HepG2 (cell line): ENCODE results near the gene ABCA4. TPM values are rescaled to one million over a fixed set of nuclear protein-coding genes. Genes with fewer than 3 reads are reported as not detected.

ENCODE experiments used
- ATAC-seq: fragments of 200-7000 bp; cut with Tn5 transposase; 3 replicates; pipeline ENCODE4 v1.9.1; 2020; ENCODE audit warnings: mild to moderate bottlenecking, moderate library complexity
- BruUV-seq: library from RNA; stranded (reverse); fragments of 400-500 nt; replicated peaks from 2 replicates; lab custom pipeline; 2021; lab: Mats Ljungman, UMichigan
- CTCF ChIA-PET: fragments of 300-600 bp; formaldehyde crosslinking; extraction: SDS; loops from one replicate; lab custom pipeline; 2021; ENCODE audit warnings: low total read pairs, inconsistent platforms, low intra/inter-chr PET ratio; lab: Yijun Ruan, JAX
- POLR2A ChIA-PET: fragments of 350-600 bp; sonication (Branson Sonifier 250); formaldehyde crosslinking; loops from one replicate; lab custom pipeline; 2020; ENCODE audit warnings: antibody characterized with exemption, inconsistent platforms; lab: Yijun Ruan, JAX
- DNase-seq: peaks from one replicate; pipeline ENCODE4 v3.0.0-alpha.2; 2015; ENCODE audit warnings: low spot score
- FAIRE-seq: peaks from 3 replicates; lab custom pipeline; 2011; peaks lifted over from hg19 to GRCh38; lab: Jason Lieb, UNC
- H2AFZ ChIP-seq: one replicate; pipeline ENCODE4 v1.6.1; 2011; ENCODE audit warnings: low read length, inconsistent platforms
- H3K27ac ChIP-seq: fragments of 300-600 bp; 3 replicates; pipeline ENCODE4 v1.8.0; 2011; ENCODE audit warnings: mixed run types, mild to moderate bottlenecking, mixed read lengths, low read length, inconsistent platforms; ENCODE audit not compliant: insufficient read depth; ENCODE audit errors: extremely low read length
- H3K27me3 ChIP-seq, 2 experiments: fragments of 200-600 bp in 1 of 2; 2 replicates in 1 of 2; 3 replicates in 1 of 2; pipeline versions ENCODE4 v1.6.0 to v1.8.0; 2011; ENCODE audit warnings: low read length in 2 of 2, mild to moderate bottlenecking in 2 of 2, moderate library complexity in 2 of 2, inconsistent platforms in 1 of 2; ENCODE audit not compliant: insufficient read depth in 2 of 2, control insufficient read depth in 1 of 2
- H3K36me3 ChIP-seq, 2 experiments: fragments of 200-600 bp in 1 of 2; replicated peaks in 1 of 2; 2 replicates in 1 of 2; 3 replicates in 1 of 2; pipeline versions ENCODE4 v1.5.1 to v1.8.0; 2011; ENCODE audit warnings: low read length in 2 of 2, inconsistent platforms in 1 of 2; ENCODE audit not compliant: insufficient read depth in 2 of 2, control insufficient read depth in 1 of 2
- H3K4me1 ChIP-seq: 2 replicates; pipeline ENCODE4 v1.5.1; 2012; ENCODE audit warnings: low read length, inconsistent platforms; ENCODE audit not compliant: insufficient read depth
- H3K4me2 ChIP-seq: 2 replicates; pipeline ENCODE4 v1.6.0; 2011; ENCODE audit warnings: low read depth, low read length, inconsistent platforms
- H3K4me3 ChIP-seq, 3 experiments: fragments of 200-600 bp in 1 of 3; sonication (generic), shearing (Covaris generic) in 1 of 3; replicated peaks in 1 of 3; 2 replicates each; pipeline ENCODE4 v1.5.1; 2011 to 2016; ENCODE audit warnings: low read length in 3 of 3, inconsistent platforms in 2 of 3, low read depth in 2 of 3, mild to moderate bottlenecking in 2 of 3, control low read depth in 1 of 3, mixed read lengths in 1 of 3; ENCODE audit not compliant: insufficient read depth in 1 of 3
- H3K79me2 ChIP-seq: one replicate; pipeline ENCODE4 v1.6.1; 2011; ENCODE audit warnings: low read length, inconsistent platforms; ENCODE audit not compliant: insufficient read depth
- H3K9ac ChIP-seq: 2 replicates; pipeline ENCODE4 v1.6.0; 2011; ENCODE audit warnings: mild to moderate bottlenecking, low read depth, low read length, inconsistent platforms; ENCODE audit not compliant: insufficient read depth
- H3K9me3 ChIP-seq: 2 replicates; pipeline ENCODE4 v1.5.1; 2012; ENCODE audit warnings: mild to moderate bottlenecking, low read length
- H4K20me1 ChIP-seq: 2 replicates; pipeline ENCODE4 v1.6.0; 2011; ENCODE audit warnings: inconsistent platforms, mild to moderate bottlenecking, low read length, moderate library complexity; ENCODE audit not compliant: insufficient read depth
- CHCHD3 ChIP-seq: sonication (generic); formaldehyde crosslinking; IDR thresholded peaks from 2 replicates; pipeline ENCODE4 v1.8.0; 2022; ENCODE audit warnings: mild to moderate bottlenecking, missing genetic modification reagents, moderate library complexity
- NFKB2 ChIP-seq: sonication (generic); formaldehyde crosslinking; IDR thresholded peaks from 2 replicates; pipeline ENCODE4 v1.4.0; 2020; ENCODE audit warnings: missing genetic modification reagents, borderline replicate concordance
- NR2C2 ChIP-seq: sonication (generic); formaldehyde crosslinking; IDR thresholded peaks from 2 replicates; pipeline ENCODE4 v1.4.0; 2020; ENCODE audit warnings: missing genetic modification reagents, mild to moderate bottlenecking, moderate library complexity, borderline replicate concordance
- PHB2 ChIP-seq: fragments of 450-650 bp; IDR thresholded peaks from 2 replicates; pipeline ENCODE4 v1.6.1; 2018; ENCODE audit not compliant: partially characterized antibody
- ZNF441 ChIP-seq: sonication (generic); formaldehyde crosslinking; IDR thresholded peaks from 2 replicates; pipeline ENCODE4 v1.7.0; 2021; ENCODE audit warnings: missing genetic modification reagents, borderline replicate concordance
- WGBS: methylation state at CpG from one replicate; pipeline ENCODE4 v1.1.6; 2017; ENCODE audit warnings: low lambda C conversion rate; 5-methylcytosine and 5-hydroxymethylcytosine counted together
- in situ Hi-C: cut with HindIII; loops from 2 replicates; pipeline ENCODE4 v1.10.0; 2017; ENCODE audit warnings: low pct_unique_long_range_greater_than_20kb; ENCODE audit not compliant: extremely low pct_ligation_motif_present
- intact Hi-C: fragments of 100-400 bp; cut with micrococcal nuclease; formaldehyde crosslinking; loops from one replicate; pipeline ENCODE4 v1.10.0; 2022; ENCODE audit not compliant: unreplicated experiment
- polyA plus RNA-seq, 8 experiments: library from polyadenylated mRNA; depleted of rRNA in 3 of 8; stranded (reverse) in 7 of 8; unstranded in 1 of 8; fragments of >200 nt; fragmentation: Illumina TruSeq in 4 of 8; extraction: Trizol in 4 of 8; gene quantifications; 2 replicates each; pipeline versions ENCODE4 v1.2.1 to v1.2.3, GENCODE V29; 2011 to 2016; ENCODE audit warnings: low read depth in 4 of 8, missing spikeins in 1 of 8, mixed read lengths in 1 of 8; ENCODE audit not compliant: insufficient read depth in 1 of 8
- total RNA-seq, 5 experiments: library from RNA; depleted of rRNA; stranded (reverse); fragments of >200 nt; fragmentation: Illumina TruSeq; extraction: Trizol; gene quantifications; 2 replicates each; pipeline ENCODE4 v1.2.3, GENCODE V29; 2016; ENCODE audit warnings: low read depth in 1 of 5
- TF ChIP-seq, protein P1 (sequence below): sonication (generic); formaldehyde crosslinking; IDR thresholded peaks from 2 replicates; pipeline ENCODE4 v1.9.0; 2022; ENCODE audit warnings: missing genetic modification reagents, mild to moderate bottlenecking, borderline replicate concordance
- TF ChIP-seq, protein P2 (sequence below), 2 experiments: fragments of 450-650 bp in 1 of 2; sonication (generic) in 1 of 2; formaldehyde crosslinking; IDR thresholded peaks; 2 replicates each; pipeline versions ENCODE4 v1.5.0 to v1.8.0; 2020 to 2022; ENCODE audit warnings: mild to moderate bottlenecking in 1 of 2, missing genetic modification reagents in 1 of 2
- TF ChIP-seq, protein P3 (sequence below): sonication (generic); formaldehyde crosslinking; IDR thresholded peaks from 2 replicates; pipeline ENCODE4 v1.8.1; 2023; ENCODE audit warnings: mild to moderate bottlenecking, missing genetic modification reagents
- TF ChIP-seq, protein P4 (sequence below), 2 experiments: IDR thresholded peaks; 2 replicates each; pipeline ENCODE4 v1.6.1; 2011 to 2012; ENCODE audit warnings: low read length in 2 of 2, borderline replicate concordance in 1 of 2, low read depth in 1 of 2, mild to moderate bottlenecking in 1 of 2, moderate library complexity in 1 of 2

The ABCA4 gene
- total and polyA plus RNA-seq, 2 of the 13 experiments (the other 11 are each of a cell fraction or from before 2014, with no cell fraction given): 0.24 to 0.67 TPM

DNA sequence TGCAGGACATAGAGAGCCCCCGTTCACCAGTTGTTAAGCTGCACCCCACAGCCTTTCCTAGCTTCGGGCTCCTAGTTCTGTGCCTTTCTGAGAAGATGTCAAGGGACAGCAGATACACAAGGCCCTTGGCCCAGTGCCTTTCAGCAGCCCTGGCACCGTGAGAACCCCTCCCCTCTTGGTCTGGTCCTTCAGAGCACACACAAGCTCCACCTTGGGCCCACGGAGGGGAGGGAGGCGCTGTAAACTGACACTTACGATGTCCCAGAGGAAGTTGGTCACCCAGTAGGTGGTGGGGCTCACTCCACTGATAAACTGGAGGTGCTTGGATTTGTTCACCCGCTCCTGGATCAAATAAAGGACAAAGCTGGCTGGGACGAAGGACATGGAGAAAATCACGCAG is 101.6 kb downstream of the ABCA4 start:
- H3K4me2 ChIP-seq: no peak overlapping the region
- TF ChIP-seq, protein P1, sequence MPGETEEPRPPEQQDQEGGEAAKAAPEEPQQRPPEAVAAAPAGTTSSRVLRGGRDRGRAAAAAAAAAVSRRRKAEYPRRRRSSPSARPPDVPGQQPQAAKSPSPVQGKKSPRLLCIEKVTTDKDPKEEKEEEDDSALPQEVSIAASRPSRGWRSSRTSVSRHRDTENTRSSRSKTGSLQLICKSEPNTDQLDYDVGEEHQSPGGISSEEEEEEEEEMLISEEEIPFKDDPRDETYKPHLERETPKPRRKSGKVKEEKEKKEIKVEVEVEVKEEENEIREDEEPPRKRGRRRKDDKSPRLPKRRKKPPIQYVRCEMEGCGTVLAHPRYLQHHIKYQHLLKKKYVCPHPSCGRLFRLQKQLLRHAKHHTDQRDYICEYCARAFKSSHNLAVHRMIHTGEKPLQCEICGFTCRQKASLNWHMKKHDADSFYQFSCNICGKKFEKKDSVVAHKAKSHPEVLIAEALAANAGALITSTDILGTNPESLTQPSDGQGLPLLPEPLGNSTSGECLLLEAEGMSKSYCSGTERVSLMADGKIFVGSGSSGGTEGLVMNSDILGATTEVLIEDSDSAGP (CRISPR knock-in tag): no peak
- TF ChIP-seq NFKB2 (CRISPR knock-in tag) (no peak), PHB2 (no peak), NR2C2 (no peak), CHCHD3 (CRISPR knock-in tag) (no peak), ZNF441 (CRISPR knock-in tag) (no peak)
- TF ChIP-seq, protein P2, sequence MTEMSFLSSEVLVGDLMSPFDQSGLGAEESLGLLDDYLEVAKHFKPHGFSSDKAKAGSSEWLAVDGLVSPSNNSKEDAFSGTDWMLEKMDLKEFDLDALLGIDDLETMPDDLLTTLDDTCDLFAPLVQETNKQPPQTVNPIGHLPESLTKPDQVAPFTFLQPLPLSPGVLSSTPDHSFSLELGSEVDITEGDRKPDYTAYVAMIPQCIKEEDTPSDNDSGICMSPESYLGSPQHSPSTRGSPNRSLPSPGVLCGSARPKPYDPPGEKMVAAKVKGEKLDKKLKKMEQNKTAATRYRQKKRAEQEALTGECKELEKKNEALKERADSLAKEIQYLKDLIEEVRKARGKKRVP (CRISPR knock-in tag; IDR thresholded peaks at IDR 0.05): no peak
- TF ChIP-seq, protein P3, sequence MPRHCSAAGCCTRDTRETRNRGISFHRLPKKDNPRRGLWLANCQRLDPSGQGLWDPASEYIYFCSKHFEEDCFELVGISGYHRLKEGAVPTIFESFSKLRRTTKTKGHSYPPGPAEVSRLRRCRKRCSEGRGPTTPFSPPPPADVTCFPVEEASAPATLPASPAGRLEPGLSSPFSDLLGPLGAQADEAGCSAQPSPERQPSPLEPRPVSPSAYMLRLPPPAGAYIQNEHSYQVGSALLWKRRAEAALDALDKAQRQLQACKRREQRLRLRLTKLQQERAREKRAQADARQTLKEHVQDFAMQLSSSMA (CRISPR knock-in tag): no peak
- TF ChIP-seq, protein P4, sequence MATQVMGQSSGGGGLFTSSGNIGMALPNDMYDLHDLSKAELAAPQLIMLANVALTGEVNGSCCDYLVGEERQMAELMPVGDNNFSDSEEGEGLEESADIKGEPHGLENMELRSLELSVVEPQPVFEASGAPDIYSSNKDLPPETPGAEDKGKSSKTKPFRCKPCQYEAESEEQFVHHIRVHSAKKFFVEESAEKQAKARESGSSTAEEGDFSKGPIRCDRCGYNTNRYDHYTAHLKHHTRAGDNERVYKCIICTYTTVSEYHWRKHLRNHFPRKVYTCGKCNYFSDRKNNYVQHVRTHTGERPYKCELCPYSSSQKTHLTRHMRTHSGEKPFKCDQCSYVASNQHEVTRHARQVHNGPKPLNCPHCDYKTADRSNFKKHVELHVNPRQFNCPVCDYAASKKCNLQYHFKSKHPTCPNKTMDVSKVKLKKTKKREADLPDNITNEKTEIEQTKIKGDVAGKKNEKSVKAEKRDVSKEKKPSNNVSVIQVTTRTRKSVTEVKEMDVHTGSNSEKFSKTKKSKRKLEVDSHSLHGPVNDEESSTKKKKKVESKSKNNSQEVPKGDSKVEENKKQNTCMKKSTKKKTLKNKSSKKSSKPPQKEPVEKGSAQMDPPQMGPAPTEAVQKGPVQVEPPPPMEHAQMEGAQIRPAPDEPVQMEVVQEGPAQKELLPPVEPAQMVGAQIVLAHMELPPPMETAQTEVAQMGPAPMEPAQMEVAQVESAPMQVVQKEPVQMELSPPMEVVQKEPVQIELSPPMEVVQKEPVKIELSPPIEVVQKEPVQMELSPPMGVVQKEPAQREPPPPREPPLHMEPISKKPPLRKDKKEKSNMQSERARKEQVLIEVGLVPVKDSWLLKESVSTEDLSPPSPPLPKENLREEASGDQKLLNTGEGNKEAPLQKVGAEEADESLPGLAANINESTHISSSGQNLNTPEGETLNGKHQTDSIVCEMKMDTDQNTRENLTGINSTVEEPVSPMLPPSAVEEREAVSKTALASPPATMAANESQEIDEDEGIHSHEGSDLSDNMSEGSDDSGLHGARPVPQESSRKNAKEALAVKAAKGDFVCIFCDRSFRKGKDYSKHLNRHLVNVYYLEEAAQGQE (IDR thresholded peaks at IDR 0.05; ENCODE audit: borderline replicate concordance in 1 of 2, low read depth in 1 of 2, low read length in 2 of 2): no peak
- TF ChIP-seq, all 625 proteins: peak for 0
- ATAC-seq: no peak
- Histone ChIP-seq H3K79me2 (no peaks in the 10 kb centered on the region), H4K20me1 (no peaks in the 10 kb centered on the region), H3K4me3 (no peak overlapping the region), H3K36me3 (no peaks in the 10 kb centered on the region), H2AFZ (no peak overlapping the region), H3K9ac (no peak overlapping the region), H3K27ac (no peak overlapping the region), H3K4me1 (peaks cover 43% of the 10 kb centered on the region), H3K9me3 (no peaks in the 10 kb centered on the region), H3K27me3 (peaks cover 0 to 20% of the 10 kb centered on the region in 2 experiments; a peak in 4 of 5 replicates)
- POLR2A ChIA-PET: no interaction called here
- DNase-seq: no peak
- no TSS peak for BruUV-seq
- intact Hi-C loops (no loop called here), in situ Hi-C loops (no loop called here)
- FAIRE-seq: no peak
- 61% methylated on average over 6 of the region's 9 CpGs for WGBS
- CTCF ChIA-PET: no interaction called here
